K562 (cell line): Measurements from ENCODE around the gene ZNF775. TPM values are rescaled to one million over a fixed set of nuclear protein-coding genes. Genes with fewer than 3 reads are reported as not detected.

Experiments
- ATAC-seq: fragments of 200-7000 bp; cut with Tn5 transposase; 3 replicates; pipeline ENCODE4 v1.9.1; 2020; ENCODE audit warnings: moderate library complexity
- BruUV-seq: library from RNA; stranded (reverse); fragments of 400-500 nt; replicated peaks from 2 replicates; lab custom pipeline; 2021; lab: Mats Ljungman, UMichigan
- CTCF ChIA-PET: fragments of 300-600 bp; formaldehyde crosslinking; extraction: SDS; loops from one replicate; lab custom pipeline; 2021; ENCODE audit warnings: low intra/inter-chr PET ratio; lab: Yijun Ruan, JAX
- POLR2A ChIA-PET: fragments of 300-600, 350-650 bp; sonication (Branson Sonifier 250); formaldehyde crosslinking; extraction: SDS; loops from one replicate; lab custom pipeline; 2021; ENCODE audit warnings: antibody characterized with exemption, inconsistent platforms; lab: Yijun Ruan, JAX
- DNase-seq, 4 experiments: peaks; one replicate each; pipeline versions ENCODE4 v3.0.0 to v3.0.0-alpha.2; 2011 to 2018; ENCODE audit warnings: low spot score in 3 of 4, mixed read lengths in 3 of 4; ENCODE audit errors: extremely low read depth in 1 of 4
- FAIRE-seq: peaks from 2 replicates; lab custom pipeline; 2011; peaks lifted over from hg19 to GRCh38; lab: Jason Lieb, UNC
- H2AFZ ChIP-seq: 2 replicates; pipeline ENCODE4 v1.6.0; 2011; ENCODE audit warnings: low read depth, low read length, control low read depth, inconsistent platforms
- H3K27ac ChIP-seq: fragments of 200-600 bp; 3 replicates; pipeline ENCODE4 v1.8.0; 2011; ENCODE audit warnings: low read depth, mild to moderate bottlenecking, control low read depth, inconsistent platforms, low read length, moderate library complexity, mixed read lengths; ENCODE audit errors: extremely low read depth
- H3K27me3 ChIP-seq, 2 experiments: fragments of 300-600 bp in 1 of 2; 2 replicates in 1 of 2; 3 replicates in 1 of 2; pipeline versions ENCODE4 v1.6.0 to v1.8.0; 2011; ENCODE audit warnings: inconsistent platforms in 2 of 2, low read length in 2 of 2, mild to moderate bottlenecking in 1 of 2, mixed read lengths in 1 of 2, moderate library complexity in 1 of 2; ENCODE audit not compliant: control insufficient read depth in 2 of 2, insufficient read depth in 2 of 2
- H3K36me3 ChIP-seq: fragments of 300-600 bp; 3 replicates; pipeline ENCODE4 v1.8.0; 2011; ENCODE audit warnings: mild to moderate bottlenecking, low read length, inconsistent platforms; ENCODE audit not compliant: control insufficient read depth, insufficient read depth
- H3K4me1 ChIP-seq, 2 experiments: fragments of 200-600 bp in 1 of 2; replicated peaks in 1 of 2; 2 replicates in 1 of 2; 3 replicates in 1 of 2; pipeline versions ENCODE4 v1.5.1 to v1.8.0; 2011; ENCODE audit warnings: inconsistent platforms in 2 of 2, low read length in 2 of 2, mild to moderate bottlenecking in 1 of 2, mixed read lengths in 1 of 2, moderate library complexity in 1 of 2; ENCODE audit not compliant: control insufficient read depth in 2 of 2, insufficient read depth in 2 of 2
- H3K4me2 ChIP-seq: 2 replicates; pipeline ENCODE4 v1.6.1; 2011; ENCODE audit warnings: low read length, control low read depth, inconsistent platforms, mixed read lengths; ENCODE audit not compliant: insufficient read depth
- H3K4me3 ChIP-seq: fragments of 200-600 bp; sonication (generic), shearing (Covaris generic); 2 replicates; pipeline ENCODE4 v1.5.1; 2016; ENCODE audit warnings: control low read depth, inconsistent platforms
- H3K79me2 ChIP-seq: fragments of 200-600 bp; 3 replicates; pipeline ENCODE4 v1.8.0; 2011; ENCODE audit warnings: low read length, inconsistent platforms; ENCODE audit not compliant: control insufficient read depth, insufficient read depth
- H3K9ac ChIP-seq, 2 experiments: 2 replicates each; pipeline versions ENCODE4 v1.6.0 to v1.6.1; 2011; ENCODE audit warnings: low read depth in 2 of 2, low read length in 2 of 2, control low read depth in 1 of 2, inconsistent platforms in 1 of 2, mild to moderate bottlenecking in 1 of 2, mixed read lengths in 1 of 2; ENCODE audit not compliant: insufficient read depth in 1 of 2
- H3K9me1 ChIP-seq: one replicate; pipeline ENCODE4 v1.6.0; 2011; ENCODE audit warnings: inconsistent platforms, mild to moderate bottlenecking, low read length, moderate library complexity; ENCODE audit not compliant: control insufficient read depth, insufficient read depth
- H3K9me3 ChIP-seq: replicated peaks from 2 replicates; pipeline ENCODE4 v1.5.1; 2011; ENCODE audit warnings: low read depth, low read length, inconsistent platforms; ENCODE audit not compliant: control insufficient read depth, insufficient read depth
- H4K20me1 ChIP-seq: replicated peaks from 2 replicates; pipeline ENCODE4 v1.6.1; 2011; ENCODE audit warnings: low read length, inconsistent platforms, mixed read lengths; ENCODE audit not compliant: control insufficient read depth, insufficient read depth
- CHD7 ChIP-seq: fragments of 200-600 bp; sonication (generic); IDR thresholded peaks from one replicate; pipeline ENCODE4 v1.6.1; 2012; ENCODE audit warnings: mild to moderate bottlenecking, low read depth, low read length, inconsistent platforms
- NR1H2 ChIP-seq: sonication (generic); formaldehyde crosslinking; IDR thresholded peaks from 2 replicates; pipeline ENCODE4 v1.4.0; 2020; ENCODE audit warnings: mild to moderate bottlenecking, missing genetic modification reagents
- ZFX ChIP-seq: sonication (generic); formaldehyde crosslinking; IDR thresholded peaks from 2 replicates; pipeline ENCODE4 v1.8.0; 2022; ENCODE audit warnings: mild to moderate bottlenecking, missing genetic modification reagents, moderate library complexity
- ZNF23 ChIP-seq: fragments of 250-450 bp; sonication (Bioruptor Pico); IDR thresholded peaks from 2 replicates; pipeline ENCODE4 v1.4.0; 2020; ENCODE audit warnings: mild to moderate bottlenecking
- WGBS: fragments of 100-300 bp; shearing (Covaris generic); methylation state at CpG from one replicate; pipeline ENCODE4 v1.1.6; 2016; ENCODE audit warnings: low coverage, mixed read lengths; ENCODE audit not compliant: insufficient coverage; ENCODE audit errors: missing lambda C conversion rate; 5-methylcytosine and 5-hydroxymethylcytosine counted together
- in situ Hi-C: fragments of 300-500 bp; cut with MboI; formaldehyde crosslinking; loops from 4 replicates; pipeline ENCODE4 v1.15.0; 2018; ENCODE audit warnings: inconsistent platforms, mixed read lengths
- intact Hi-C: fragments of 100-400 bp; cut with micrococcal nuclease; formaldehyde crosslinking; loops from 2 replicates; pipeline ENCODE4 v1.14.2; 2022
- polyA plus RNA-seq, 8 experiments: library from polyadenylated mRNA; depleted of rRNA in 4 of 8; stranded (reverse) in 5 of 8; unstranded in 3 of 8; fragments of >200 nt; fragmentation: Nextera tagmentation in 2 of 8; fragmentation: Illumina TruSeq in 1 of 8; extraction: Ambion mirVana in 2 of 8; extraction: Trizol in 1 of 8; gene quantifications; 2 replicates each; pipeline versions ENCODE4 v1.2.1 to v1.2.3, GENCODE V29; 2011 to 2014; ENCODE audit warnings: inconsistent platforms in 1 of 8, missing spikeins in 1 of 8
- total RNA-seq, 7 experiments: library from RNA; depleted of rRNA in 6 of 7; stranded (reverse); fragments of >200 nt in 6 of 7; fragmentation: Illumina TruSeq in 2 of 7; extraction: Trizol in 2 of 7; gene quantifications; 2 replicates each; pipeline versions ENCODE4 v1.2.1 to v1.2.3, GENCODE V29; 2011 to 2021; ENCODE audit warnings: low replicate concordance in 1 of 7

The ZNF775 gene
- total and polyA plus RNA-seq, 9 of the 15 experiments (the other 6 are each of a cell fraction or from before 2014, with no cell fraction given), result 0.04 to 18.7 (median 4.9) TPM

DNA sequence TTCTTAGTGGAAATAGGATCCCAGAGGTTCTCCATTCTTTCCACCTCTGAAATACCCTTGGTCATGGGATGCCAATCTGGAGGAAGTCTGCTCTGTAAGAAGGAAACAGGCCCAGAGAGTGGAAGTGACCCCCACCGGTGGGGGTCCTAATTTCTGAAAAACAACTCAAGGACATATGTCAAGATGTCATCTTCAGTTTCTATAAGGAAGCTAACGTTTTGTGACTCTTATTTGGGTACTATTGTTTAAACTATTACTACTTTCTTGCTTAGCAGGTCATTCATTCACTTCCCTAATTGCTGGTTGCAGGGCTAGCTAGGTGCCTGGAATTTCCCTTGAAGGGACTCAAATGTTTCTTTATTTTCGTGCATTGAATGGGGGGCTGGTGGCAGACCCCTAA is 1.9 kb upstream of the ZNF775 start:
- no peak overlapping the region for H3K4me3 ChIP-seq
- no peak overlapping the region for H2AFZ ChIP-seq
- FAIRE-seq (no peak), DNase-seq (no peak), ATAC-seq (no peak)
- in situ Hi-C loops (no loop called here), intact Hi-C loops (no loop called here)
- peaks cover 44 to 57% of the 10 kb centered on the region in 2 experiments for H3K4me1 ChIP-seq
- TF ChIP-seq ZNF23 (CRISPR knock-in tag) (no peak), ZFX (CRISPR knock-in tag) (0 out of 2 replicates have a peak, but pooled peaks have one; percentile 33)
- H3K4me2 ChIP-seq, result no peak overlapping the region
- H3K9ac ChIP-seq, result no peak overlapping the region
- no peak overlapping the region for H3K27ac ChIP-seq
- H3K36me3 ChIP-seq, result peaks cover 33% of the 10 kb centered on the region; the same call in 2 of the 3 replicates
- no peaks in the 10 kb centered on the region for H3K9me3 ChIP-seq
- peaks cover 8% of the 10 kb centered on the region for H4K20me1 ChIP-seq
- POLR2A ChIA-PET, result interaction anchor here (0.7 to 2.1 kb wide), 6 partner anchors 8 to 617 kb away, joined by 3 to 30 read pairs (median 5); partner anchors contain the start of gene REPIN1
- H3K27me3 ChIP-seq, result no peaks in the 10 kb centered on the region
- BruUV-seq, result no TSS peak
- peaks cover 5% of the 10 kb centered on the region for H3K9me1 ChIP-seq
- peaks cover 60% of the 10 kb centered on the region for H3K79me2 ChIP-seq
- WGBS, result 41% methylated on average over 3 of the region's 3 CpGs
- CTCF ChIA-PET, result no interaction called here

- FAIRE-seq (no peak), DNase-seq (no peak), ATAC-seq (no peak)
- Histone ChIP-seq H3K27ac (no peak overlapping the region), H3K27me3 (no peaks in the 10 kb centered on the region), H3K36me3 (peaks cover 29% of the 10 kb centered on the region; the same call in 2 of the 3 replicates), H3K9me1 (peaks cover 5% of the 10 kb centered on the region), H3K9ac (no peak overlapping the region), H3K9me3 (no peaks in the 10 kb centered on the region), H2AFZ (no peak overlapping the region), H3K4me1 (peaks cover 44 to 57% of the 10 kb centered on the region in 2 experiments), H4K20me1 (peaks cover 12% of the 10 kb centered on the region), H3K4me2 (no peak overlapping the region), H3K4me3 (no peak overlapping the region), H3K79me2 (peaks cover 61% of the 10 kb centered on the region)
- TF ChIP-seq NR1H2 (no peak), CHD7 (peak; percentile 23)
- in situ Hi-C loops, result no loop called here
- 49% methylated on average over 4 of the region's 4 CpGs for WGBS
- ChIA-PET CTCF (no interaction called here), POLR2A (interaction anchor here (0.7 to 2.1 kb wide), 7 partner anchors 8 to 617 kb away, joined by 4 to 30 read pairs (median 6); partner anchors contain the start of gene REPIN1)
- no TSS peak for BruUV-seq
- intact Hi-C loops, result loop anchor here (2.0 kb wide), 3 partner anchors 21 to 663 kb away; a partner anchor contains a TSS
Measured at GRCh38 chr7:150377635-150378034, 1.5 kb upstream of the ZNF775 start.
